GM18867 (cell line): ENCODE data around the gene NELL1.
"Not testable (repeated sequence)": the region's sequence is repeated elsewhere in the genome, so short reads cannot be mapped to it uniquely, and the experiment has no call there.

Experiments
- ATAC-seq: cut with Tn5 transposase; IDR thresholded peaks from one replicate; pipeline ENCODE4 v1.9.1; 2021; ENCODE audit warnings: mild to moderate bottlenecking, moderate library complexity; ENCODE audit not compliant: unreplicated experiment

Gene NELL1

GRCh38 chr11:21082853-21083252 lies 413.5 kb downstream of the NELL1 start:
- no peak for ATAC-seq

- ATAC-seq = no peak
Measured at GRCh38 chr11:21088930-21089329, 419.5 kb downstream of the NELL1 start.

DNA sequence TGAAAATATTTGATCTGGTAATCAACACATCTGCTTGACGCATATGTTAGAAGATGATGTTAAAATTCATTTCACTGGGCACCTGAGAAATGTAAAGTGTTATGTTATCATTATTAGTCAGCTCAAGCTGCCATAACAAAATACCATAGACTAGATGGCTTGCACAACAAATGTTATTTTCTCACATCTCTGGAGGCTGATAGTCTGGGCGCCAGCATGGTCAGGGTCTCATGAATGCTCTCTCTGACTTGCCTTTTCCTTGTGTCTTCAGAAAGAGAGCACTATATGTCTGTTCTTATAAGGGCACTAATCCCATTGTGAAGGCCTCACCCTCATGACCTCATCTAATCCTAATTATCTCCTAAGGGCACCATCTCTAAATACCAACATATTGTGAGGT lies 435.3 kb downstream of the NELL1 start:
- ATAC-seq = no peak

- ATAC-seq = no peak
Measured at GRCh38 chr11:21105196-21105917, 436.0 kb downstream of the NELL1 start.

- no peak for ATAC-seq
Measured at GRCh38 chr11:21109341-21109740, 440.0 kb downstream of the NELL1 start.

DNA sequence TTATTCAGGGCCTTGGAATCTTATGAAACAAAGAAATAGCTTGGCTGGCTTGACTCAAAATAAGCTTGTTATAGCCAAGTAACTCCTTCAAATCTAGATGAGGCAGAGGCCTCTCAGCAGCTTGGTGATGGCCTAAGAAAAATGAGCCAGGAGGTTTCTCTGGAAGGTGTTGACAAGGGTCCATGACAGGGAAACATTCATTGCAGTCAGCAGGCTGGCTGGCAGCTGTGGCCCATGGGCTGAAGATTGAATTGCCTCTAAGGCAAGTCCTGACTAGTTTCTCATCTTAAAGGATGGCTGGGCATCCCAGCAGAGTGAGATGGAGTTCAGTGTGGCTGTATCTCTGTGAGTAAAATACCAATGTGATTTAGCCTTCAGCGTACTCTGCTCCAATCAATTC lies 441.0 kb downstream of the NELL1 start:
- ATAC-seq = no peak

- no peak for ATAC-seq
Measured at GRCh38 chr11:21113876-21114275, 444.5 kb downstream of the NELL1 start.

DNA sequence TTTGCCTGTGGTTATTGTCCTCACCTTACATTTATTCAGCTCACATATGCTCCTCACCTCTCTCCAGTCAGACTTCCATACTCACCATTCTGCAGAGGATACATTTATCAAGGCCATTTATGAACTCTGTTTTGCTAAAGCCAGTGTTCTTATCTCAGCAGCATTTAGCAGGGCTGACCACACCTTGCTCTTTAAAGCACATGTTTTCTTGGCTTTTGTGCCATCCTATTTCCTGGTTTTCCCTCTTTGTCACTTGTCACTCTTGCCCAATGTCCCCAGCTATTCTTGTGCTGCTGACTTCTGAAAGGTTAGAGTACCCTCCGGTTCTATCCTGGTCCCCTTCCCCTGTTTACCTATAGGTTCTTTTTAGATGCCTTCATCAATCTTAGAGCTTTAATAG lies 446.6 kb downstream of the NELL1 start:
- ATAC-seq = no peak

DNA sequence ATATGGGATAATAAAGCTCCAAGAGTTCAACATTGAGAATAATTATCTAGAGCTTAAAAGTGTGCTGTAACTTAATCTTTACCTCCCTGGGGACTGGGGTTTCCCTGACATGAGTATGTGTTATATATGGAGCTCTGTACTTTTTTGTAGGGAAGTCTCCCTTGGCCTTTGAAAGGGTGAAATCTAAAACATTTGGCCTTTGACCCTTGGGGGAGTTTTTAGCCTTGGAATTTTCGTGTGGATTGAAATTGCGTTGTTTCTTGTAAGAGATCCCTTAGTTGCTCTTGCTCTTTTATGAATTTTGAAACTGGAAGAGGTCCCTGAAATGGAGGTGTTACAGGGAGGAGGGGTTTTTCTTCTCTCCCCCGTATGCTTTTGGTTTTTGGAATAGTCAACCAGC lies 450.0 kb downstream of the NELL1 start:
- no peak for ATAC-seq

- no peak for ATAC-seq
Measured at GRCh38 chr11:21121991-21122390, 452.6 kb downstream of the NELL1 start.

DNA sequence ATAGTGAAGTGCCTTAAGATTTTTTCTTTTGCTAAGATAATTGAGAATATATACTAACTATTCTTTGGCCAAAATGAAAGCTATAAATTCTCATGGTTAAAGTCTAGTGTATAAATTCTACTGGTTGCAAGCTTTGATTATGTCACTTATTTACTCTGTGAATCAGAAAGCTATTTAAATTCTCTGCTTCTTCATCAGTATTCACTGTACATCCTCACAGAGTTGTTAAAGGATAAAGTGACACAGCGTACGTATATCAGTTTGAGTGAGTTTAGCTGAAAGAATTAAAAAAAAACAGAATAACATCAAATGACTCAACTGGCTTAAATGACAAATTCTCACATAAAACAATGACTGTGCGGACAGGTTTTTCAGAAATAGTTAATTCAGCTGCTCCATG lies 453.1 kb downstream of the NELL1 start:
- no peak for ATAC-seq

DNA sequence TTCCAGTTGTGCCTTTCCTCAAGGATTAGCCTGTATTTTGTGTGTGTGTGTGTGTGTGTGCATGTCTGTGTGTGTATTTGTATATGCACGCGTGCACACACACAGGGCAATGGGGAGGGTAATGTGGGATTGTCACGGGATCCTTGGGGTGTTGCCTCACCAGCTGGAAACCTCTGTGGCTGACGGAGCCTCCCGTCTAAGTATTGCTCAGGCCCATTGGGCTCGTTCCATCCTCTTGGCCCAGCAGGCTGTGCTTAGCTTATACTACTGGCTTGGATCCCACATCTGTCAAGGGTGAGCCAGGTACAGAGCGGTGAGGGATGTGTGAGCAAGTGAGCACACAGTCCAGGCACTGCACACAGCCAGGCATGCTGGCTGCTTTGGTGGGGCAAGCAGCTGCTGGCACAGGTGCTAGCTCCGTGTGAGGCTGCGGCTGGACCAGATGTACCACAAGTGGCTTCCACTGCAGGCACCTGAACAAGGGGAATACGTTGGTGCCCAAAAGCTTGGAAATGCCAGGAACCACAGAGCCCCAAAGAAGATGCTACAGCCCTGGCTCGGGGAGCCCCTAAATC lies 462.8 kb downstream of the NELL1 start:
- ATAC-seq = no peak

- no peak for ATAC-seq
Measured at GRCh38 chr11:21133244-21133643, 463.9 kb downstream of the NELL1 start.

DNA sequence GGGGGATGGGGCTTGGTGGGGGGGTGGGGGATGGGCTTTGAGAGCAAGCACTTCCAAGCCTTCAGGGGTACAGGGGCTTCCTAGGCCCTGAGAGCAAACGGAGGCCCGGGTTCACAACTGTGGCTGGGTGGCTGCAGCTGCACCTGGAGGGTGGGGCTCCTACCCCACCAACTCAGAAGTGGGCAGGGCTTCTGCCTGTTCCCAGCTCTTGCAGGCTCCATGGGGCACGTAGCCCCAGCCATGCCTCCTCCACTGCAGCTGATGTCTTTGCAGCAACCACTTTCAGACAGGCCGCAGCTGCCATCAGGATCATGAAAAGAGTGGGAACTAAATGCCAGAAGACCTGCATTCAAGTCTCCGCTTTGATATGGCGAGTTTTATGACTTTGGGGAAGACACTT lies 464.3 kb downstream of the NELL1 start:
- ATAC-seq = no peak

DNA sequence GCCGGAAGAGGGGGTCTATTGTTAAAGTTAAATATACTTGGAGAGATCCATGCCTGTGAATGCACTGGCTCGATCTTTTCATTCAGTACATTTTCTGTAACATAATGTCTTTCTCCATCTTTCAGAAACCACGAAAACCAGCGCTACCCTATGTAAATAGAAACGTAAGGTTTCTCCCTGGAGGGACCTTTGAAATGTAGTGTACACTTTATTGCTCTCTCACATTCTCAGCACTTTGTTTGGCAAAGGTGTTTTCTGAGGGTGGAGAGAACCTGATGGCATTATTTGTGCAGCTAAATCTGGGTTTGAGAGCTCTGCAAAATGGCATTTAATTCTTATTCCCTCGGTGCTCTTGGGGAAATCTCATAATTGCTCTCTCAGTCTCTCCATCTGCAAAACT lies 468.4 kb downstream of the NELL1 start:
- ATAC-seq = no peak

- ATAC-seq = not testable (repeated sequence)
Measured at GRCh38 chr11:21141557-21141956, 472.2 kb downstream of the NELL1 start.

GRCh38 chr11:21142007-21142406 lies 472.6 kb downstream of the NELL1 start:
- ATAC-seq = no peak

DNA sequence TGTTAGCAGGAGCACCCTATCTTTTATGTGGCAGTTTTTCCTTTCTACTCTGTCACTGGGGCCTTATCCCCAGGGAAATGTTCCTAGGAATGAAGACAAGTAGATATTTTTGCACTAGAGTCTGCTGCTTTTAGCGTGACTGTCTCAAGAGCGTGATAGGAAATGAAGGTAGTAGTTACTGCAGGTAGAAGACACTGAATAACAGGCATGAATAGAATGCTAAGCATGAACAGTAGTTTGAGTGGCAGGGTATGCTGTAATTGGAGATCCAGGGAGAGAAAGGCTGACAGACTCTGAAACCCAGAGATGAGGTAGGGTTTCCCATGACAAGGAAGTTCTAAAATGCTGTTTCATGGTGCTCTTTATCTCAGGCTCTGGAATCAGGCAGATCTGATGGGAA lies 475.1 kb downstream of the NELL1 start:
- no peak for ATAC-seq

DNA sequence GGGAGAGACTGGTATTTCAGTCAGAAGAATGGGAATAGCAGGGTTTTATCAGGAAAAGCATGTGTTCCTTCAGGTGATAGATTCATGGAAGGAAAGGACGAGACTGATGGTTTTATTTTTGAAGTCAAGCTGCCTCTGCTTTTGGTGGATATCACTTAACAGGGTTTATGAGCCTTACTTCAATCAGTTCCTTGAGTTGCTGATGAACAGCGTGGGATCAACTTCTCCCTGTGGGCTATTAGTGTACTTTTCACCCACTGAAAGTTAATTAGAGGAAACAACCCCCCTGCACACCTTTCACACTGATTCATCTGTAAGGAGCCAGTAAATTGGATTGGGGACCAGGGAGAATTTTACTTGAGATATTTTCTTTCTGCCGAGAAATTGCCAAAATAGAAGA lies 479.0 kb downstream of the NELL1 start:
- no peak for ATAC-seq

- ATAC-seq = no peak
Measured at GRCh38 chr11:21160140-21160539, 490.8 kb downstream of the NELL1 start.

- ATAC-seq = no peak
Measured at GRCh38 chr11:21169639-21170038, 500.3 kb downstream of the NELL1 start.

GRCh38 chr11:21173476-21173875 lies 504.1 kb downstream of the NELL1 start:
- ATAC-seq = no peak

GRCh38 chr11:21174781-21175180 lies 505.4 kb downstream of the NELL1 start:
- ATAC-seq = no peak
